IPS DF 4.7 (cell line): ENCODE results near the gene FDXR.
"Not testable (repeated sequence)": the region's sequence is repeated elsewhere in the genome, so short reads cannot be mapped to it uniquely, and the experiment has no call there.

Experiments used
- DNase-seq: peaks from one replicate; pipeline ENCODE4 v3.0.0-alpha.2; 2013; ENCODE audit warnings: low spot score; ENCODE audit errors: extremely low read depth

Gene FDXR, protein sequence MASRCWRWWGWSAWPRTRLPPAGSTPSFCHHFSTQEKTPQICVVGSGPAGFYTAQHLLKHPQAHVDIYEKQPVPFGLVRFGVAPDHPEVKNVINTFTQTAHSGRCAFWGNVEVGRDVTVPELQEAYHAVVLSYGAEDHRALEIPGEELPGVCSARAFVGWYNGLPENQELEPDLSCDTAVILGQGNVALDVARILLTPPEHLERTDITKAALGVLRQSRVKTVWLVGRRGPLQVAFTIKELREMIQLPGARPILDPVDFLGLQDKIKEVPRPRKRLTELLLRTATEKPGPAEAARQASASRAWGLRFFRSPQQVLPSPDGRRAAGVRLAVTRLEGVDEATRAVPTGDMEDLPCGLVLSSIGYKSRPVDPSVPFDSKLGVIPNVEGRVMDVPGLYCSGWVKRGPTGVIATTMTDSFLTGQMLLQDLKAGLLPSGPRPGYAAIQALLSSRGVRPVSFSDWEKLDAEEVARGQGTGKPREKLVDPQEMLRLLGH

DNA sequence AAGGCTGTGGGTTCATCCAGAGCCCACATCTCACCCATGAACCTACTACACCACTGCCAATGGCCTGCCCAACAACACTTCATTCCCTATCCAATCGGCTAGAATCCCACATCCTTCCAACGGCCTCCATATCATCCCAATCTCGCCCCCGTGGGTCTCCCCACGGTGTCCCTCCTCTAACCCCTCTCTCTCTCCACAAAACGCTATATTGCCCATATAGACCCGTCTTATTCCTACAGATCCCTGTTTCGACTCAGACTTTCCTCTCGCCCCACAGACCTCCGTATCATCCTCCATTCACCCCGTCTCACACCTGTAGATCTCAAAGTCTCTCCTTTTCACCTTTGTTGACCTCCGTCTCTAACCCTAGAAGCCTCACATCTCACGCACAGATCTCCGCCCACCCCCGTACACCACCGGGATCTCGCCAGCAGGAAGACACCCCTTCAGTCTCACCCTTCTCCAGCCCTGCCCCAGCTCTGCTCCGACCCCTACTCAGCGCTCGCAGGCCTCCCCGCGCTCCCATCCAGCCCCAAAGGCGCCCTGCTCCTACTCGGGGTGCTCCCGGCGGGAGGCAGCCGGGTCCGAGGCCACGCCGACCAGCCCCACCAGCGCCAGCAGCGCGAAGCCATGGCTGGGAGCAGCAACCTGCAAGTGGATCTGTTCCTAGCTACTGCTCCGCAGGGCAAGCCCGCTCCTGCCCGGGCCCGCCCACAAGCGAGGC is at the start of gene FDXR:
Gene FDXR, minus strand, starts transcription at position 682 of the 724 bp plus-strand sequence. Its CDS starts 50 bp downstream, at position 632.
- DNase-seq, result no peak

DNA sequence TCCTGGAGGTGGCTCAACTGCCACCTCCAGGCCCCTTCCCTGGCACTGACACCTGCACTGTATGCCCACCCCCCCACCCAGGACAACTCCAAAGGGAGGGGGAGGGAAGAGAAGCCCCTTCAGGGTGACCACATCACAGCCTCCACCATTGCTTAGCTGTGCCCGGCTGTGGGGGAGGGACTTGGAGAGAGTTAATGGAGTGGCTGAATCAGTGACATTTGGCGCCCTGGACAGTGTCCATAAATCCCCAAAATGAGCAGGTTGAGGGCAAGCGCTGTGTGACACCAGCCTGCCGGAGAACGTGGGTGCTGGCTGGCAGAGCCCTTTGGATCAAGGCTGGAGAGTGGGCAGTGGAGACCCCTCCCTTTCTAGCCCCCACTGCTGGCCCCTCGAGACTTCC is 49.4 kb upstream of the FDXR start:
- no peak for DNase-seq

DNA sequence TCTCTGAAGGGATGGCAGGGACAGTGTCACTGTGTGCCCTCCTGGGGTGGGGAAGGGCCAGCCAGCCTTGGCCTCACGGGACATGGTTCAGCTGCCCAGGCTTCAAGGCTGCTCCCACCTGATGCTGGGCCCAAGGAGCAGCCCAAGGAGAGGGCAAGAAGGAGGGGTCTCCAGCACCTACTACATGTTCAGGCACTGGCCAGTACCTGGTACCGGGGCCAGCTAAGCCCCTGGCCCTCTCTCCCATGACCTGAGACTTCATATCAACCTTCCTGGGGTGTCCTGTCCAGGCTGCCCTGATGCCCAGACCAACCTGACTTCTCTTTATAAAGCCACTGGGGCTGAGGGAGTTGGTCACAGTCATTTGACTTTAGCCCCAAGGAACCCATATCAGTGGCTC is 49.0 kb upstream of the FDXR start:
- DNase-seq, result no peak

DNA sequence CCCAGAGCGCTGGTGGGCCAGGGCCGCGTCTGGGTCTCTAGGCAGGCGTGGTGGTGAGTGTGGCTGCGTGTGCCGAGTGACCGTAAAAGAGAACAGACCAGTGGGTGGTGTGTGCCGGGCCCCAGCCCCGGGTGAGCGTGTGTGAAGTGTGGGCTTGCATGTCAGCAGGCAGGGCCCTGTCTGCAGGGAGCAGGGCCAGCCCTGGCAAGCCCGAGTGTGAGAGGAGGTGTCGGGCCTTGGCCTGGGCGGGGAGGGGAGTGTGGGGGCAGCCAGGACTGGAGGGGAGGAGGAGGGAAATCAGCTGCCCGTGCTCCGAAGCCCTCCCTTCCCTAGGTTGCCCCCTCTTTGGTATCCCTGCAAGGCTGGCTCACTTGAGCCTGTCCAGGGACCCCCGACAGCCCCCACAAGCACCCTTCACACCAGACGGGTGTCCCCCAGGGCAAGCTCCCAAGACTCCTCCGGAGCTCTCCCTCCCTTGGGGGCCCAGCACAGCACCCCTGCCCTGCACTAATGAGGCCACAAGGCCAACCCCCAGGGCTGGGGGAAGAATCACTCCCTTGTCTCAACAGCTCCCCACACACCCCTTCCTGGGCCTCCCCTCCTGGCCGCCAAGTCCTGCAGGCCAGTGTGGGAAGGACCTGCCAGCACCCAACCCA is 48.4 kb upstream of the FDXR start:
- no peak for DNase-seq

DNA sequence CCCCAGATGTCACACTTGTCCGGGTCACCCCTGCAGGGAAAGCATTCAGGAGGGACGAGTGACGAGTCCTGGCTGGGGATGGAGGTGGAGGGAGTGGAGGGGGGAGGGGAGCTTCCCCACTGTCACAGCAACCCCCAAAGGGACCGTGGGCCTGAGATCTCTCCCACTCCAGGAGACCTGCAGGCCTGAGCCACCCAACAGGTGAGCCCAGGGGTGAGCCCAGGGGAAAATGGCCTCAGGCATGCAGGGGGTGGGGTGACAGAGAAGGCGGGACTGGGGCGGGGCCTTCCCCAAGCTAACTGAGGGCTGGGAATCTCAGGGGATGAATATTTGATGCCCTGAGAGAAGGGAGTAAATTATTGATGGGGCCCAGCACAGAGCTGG is 47.8 kb upstream of the FDXR start:
- no peak for DNase-seq

DNA sequence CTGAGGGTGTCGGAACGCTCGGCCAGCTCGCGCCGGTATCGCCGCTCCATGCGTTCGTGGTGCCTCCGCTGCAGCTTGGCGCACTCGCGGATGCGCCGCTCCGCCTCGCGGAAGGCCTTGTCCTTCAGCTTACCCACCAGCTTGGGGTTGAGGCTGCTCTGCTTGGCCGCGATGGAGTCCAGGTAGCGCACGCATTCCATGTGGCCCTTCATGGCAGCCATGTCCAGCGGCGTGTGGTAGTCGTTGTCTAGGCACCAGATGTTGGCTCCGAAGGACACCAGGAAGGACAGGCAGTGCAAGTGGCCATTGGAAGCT is 47.5 kb upstream of the FDXR start:
- DNase-seq, result no peak

DNA sequence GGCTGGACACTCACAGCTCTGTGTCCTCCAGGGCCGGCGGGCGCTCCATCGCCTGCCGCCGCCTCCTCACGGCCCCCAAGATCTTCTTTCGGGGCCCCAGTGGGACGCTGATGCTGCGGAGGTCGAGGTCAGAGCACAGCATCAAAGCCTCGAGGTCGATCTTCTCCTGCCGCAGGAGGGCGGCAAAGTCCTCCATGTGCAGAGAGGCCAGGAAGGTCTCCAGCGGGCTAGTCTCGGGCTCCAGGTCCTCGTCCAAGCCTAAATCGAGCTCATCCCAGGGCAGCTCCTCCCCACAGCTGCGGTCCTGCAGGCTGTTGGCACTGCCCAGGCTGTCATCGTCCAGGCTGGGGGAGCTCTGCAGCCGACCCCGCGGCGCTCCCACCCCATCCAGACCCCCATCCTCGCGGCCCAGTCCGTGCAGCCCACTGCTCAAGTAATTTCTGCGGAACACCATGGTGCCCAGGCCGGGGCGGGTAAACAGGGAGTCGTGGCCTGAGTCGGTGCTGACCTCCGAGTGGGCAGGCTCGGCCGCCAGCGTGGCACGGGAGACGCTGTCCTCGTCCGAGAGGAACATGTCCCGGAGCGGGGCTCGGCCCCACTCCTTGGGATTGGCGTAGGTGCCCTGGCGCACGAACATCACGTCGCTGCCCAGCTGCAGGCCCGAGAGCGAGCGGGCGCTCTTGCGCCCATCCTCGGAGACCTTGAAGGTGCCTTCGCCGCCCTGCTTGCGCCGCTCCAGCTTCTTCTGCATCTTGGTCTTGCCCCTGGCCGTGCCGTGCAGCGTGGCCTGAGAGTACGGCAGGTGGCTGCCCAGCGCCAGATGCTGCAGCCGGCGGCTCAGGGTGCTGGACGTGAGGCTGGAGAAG is 46.9 kb upstream of the FDXR start:
- DNase-seq, result no peak

DNA sequence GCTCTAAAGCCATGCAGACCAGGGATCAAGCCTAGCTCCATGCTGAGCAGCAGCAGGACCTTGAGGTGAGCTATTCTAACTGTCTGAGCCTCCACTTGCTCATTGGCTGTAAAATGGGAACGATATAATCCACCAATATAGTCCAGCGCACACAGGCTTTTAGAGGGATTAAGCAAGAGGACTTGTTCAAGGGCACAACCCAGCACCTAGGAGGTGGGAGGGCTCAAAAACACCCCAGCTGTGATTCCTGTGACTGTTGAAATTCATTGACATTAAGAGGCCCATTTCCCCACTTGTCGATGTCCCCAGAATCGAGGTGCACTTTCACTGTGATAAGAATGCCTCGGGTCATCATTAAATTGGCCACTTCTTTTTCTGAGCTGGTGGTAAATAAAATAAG is 46.1 kb upstream of the FDXR start:
- DNase-seq, result no peak

DNA sequence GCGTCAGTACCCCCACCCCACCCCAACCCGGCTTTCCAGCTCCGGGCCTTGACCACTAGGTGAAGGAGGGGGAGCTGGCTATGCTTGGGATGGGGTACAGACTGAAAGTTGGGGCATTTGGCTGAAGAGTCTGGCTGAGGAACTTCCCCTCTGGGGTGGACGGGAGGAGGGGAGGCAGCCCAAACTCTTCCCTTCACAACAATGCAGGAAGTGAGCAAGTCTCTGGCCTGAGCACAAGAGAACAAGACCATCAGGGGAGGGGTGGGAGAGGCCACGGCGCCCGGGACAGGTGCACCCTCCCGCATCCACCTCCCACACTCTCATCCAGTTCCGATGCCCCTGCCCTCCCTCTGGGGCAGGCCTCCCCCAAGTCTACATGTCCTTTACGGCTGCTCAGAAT is 44.6 kb upstream of the FDXR start:
- no peak for DNase-seq

DNA sequence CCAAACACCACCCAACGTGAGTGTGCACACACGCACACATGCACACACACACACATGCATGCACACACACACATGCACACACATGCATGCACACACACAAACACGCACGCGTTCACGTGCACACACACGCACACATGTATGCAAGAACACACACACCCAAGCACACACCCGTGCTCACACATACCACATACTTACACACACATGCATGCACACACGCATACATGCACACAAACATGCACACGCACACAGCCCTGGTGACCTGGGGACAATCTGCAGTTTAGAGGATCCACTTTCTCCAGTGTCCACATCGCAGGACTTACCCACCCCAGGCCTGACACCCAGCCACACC is 44.0 kb upstream of the FDXR start:
- DNase-seq, result no peak

DNA sequence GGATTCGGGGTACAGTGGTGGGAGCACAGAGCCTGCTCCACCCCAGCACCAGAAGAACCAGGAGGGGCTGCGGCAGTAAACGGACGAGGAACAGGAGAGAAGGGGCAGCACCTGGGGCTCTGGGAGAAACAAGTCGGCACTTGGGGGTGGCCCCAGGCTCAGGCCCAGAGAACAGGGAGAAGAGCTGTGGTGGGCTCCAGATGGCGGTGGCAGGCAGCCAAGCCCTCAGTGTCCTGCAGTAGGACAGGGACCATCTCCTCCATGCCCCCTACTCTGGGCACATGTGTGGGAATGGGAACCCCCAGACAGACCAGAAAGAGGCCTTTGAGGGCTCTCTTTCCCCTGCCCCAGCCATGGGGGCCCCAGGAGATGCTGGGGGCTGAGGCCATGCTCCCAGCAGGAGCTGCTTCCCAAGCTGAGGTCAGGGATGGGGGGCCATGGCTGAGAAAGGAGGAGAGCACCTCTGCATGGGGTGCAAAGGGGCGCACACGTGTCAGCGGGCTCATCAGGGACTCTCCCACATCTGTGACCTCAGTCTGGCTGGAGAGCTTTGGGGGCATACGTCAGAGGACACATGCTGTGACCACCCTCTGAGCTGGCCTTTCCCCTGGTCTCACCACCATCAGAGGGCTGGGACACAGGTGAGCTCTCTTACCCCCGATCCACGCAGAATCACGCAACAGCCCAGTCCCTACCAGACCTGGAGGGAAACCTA is 43.5 kb upstream of the FDXR start:
- no peak for DNase-seq

DNA sequence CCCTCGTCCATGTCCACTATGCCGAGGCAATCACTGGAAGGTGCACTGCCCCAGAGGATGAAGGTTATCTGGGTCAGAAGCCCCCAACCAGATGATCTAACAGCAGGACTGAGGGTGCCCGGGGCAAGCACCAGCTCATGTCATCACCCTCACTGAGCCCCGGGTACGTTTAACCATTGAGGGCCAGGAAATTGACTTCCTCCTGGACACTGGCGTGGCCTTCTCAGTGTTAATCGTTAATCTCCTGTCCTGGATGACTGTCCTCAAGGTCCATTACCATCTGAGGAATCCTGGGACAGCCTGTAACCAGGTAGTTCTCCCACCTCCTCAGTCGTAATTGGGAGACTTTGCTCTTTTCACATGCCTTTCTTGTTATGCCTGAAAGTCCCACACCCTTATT is 38.6 kb upstream of the FDXR start:
- DNase-seq, result not testable (repeated sequence)

DNA sequence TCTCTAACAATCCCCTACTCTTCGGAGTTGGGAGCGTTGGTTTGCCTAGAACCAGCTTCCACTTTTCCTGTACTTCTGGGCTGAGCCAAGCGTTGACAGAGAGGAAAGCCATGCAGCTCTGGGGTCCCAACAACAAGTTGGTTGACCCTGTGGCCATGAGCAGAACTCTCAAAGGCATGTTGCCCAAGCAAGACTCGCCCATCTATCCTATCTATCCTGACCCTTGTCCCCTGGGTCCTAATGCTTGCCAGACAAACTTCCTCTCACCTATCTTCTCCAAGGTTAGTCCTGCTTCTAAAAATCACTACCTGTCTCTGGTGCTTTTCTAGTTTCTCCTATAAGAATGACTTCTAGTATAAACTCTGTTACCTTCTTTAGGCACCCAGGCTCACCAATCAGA is 36.3 kb upstream of the FDXR start:
- not testable (repeated sequence) for DNase-seq

DNA sequence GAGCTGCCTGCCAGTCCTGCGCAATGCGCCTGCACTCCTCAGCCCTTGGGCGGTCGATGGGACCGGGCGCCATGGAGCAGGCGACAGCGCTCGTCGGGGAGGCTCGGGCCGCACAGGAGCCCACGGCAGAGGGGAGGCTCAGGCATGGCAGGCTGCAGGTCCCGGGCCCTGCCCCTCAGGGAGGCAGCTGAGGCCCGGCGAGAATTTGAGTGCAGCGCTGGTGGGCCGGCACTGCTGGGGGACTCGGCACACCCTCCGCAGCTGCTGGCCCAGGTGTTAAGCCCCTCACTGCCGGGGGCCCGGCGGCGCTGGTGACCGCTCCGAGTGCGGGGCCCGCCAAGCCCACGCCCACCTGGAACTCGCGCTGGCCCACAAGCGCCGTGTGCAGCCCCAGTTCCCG is 34.2 kb upstream of the FDXR start:
- no peak for DNase-seq

DNA sequence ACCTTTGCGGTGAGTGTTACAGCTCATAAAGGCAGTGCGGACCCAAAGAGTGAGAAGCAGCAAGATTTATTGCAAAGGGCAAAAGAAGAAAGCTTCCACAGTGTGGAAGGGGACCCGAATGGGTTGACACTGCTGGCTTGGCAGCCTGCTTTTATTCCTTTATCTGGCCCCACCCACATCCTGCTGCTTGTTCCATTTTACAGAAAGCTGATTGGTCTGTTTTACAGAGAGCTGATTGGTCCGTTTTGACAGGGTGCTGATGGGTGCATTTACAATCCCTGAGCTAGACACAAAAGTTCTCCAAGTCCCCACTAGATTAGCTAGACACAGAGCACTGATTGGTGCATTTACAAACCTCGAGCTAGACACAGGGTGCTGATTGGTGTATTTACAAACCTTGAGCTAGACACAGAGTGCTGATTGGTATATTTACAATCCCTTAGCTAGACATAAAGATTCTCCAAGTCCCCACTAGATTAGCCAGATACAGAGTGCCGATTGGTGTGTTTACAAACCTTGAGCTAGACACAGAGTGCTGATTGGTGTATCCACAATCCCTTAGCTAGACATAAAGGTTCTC is 33.5 kb upstream of the FDXR start:
- not testable (repeated sequence) for DNase-seq

DNA sequence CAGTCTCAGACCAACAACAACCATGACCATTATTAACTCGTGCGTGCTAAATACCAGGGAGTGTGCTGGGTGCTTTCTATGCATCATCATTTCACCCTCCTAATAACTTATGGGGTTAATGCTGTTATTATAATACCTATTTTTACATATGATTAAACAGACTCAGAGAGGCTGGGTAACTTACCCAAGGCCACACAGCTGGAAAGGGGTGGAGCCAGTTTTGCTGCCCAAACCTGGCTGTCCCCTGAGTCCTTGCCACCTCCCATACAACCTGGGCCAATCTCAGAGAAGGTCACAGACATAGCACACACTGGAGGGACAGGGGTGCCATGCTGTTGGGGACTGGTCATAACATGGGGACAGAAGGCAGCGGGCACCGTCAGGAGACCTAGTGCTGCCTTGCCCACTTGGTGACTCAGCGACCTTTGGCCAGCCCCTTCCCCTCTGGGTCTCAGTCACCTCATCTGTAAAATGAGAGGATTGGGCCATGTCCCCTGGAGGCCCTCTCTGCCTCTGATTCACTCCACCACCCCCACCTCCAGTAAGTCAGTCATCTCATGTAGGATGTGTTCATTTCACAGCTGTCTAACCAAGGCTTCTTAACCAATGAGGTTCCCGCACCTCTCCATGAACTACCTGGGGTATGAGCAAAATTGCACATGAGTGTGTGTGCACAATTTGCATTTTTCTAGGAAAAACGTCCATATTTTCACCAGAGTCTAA is 32.1 kb upstream of the FDXR start:
- no peak for DNase-seq

DNA sequence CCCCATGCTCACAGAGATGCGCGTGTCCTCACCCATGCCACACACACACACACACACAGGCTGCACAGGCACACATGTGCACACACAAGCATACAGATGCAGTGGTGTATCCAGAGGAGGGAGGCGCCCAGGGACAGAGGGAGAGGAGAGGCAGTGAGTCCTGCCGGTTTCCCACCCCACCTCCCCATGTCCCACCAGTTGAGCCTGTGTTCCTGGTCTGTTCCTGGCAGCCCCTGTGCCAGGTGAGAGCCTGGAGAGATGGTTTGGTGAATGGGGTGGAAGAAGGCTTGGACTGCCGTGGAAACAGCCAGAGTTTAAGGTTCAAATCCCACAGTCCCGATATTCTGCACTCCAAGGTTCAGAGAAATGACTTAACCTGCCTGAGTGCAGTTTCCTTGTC is 30.9 kb upstream of the FDXR start:
- no peak for DNase-seq

DNA sequence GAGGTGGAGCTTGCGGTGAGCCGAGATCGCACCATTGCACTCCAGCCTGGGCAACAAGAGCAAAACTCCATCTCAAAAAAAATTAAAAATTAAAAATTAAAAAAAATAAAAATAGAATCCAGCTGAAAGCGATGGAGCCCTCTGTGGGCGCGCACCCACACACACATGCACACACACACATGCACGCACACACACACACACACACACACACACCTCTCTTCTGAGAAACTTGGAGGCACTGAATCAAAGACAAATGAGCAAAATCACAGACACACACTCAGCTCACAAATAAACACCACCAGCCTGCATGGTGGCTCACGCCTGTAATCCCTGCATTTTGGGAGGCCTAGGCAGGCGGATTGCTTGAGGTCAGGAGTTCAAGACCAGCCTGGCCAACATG is 30.2 kb upstream of the FDXR start:
- no peak for DNase-seq

DNA sequence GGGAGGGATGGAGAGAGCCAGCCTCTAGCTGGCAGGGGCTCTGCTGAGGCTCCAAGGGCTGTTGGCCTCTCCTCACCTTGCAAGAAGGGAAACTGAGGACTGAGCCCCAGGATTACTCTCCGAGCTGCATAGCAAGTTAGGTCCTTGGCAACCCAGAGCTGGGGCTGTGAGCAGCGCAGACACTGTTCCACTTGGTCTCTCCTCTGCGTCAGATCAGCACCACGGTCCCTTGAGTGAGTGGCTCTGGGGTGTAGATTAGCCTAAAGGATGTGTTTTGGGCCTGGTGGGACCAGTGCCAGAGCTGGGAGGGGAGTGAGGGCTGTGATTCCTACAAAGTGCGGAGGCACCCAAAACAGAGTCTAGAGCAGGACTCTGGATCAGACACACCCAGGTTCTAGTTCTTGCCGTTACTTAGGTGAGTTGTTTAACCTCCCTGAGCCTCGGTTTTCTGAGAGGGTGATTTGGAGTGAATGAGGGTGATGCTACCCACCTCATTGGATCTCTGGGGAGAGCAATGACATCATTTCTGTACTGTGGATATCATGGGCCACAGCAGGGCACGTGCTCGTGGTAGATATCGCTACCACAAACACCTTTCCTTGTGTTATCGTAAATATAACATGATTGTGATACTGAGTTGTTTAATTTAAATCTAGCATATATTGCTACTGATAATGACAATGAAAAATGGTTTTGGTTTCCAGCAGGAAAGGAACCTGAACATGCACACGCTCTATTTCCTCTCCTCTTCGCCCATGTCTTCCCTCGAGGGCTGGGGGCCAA is 28.8 kb upstream of the FDXR start:
- DNase-seq, result no peak
